ENCODE results near the gene DDX10.

The DDX10 gene

DNA sequence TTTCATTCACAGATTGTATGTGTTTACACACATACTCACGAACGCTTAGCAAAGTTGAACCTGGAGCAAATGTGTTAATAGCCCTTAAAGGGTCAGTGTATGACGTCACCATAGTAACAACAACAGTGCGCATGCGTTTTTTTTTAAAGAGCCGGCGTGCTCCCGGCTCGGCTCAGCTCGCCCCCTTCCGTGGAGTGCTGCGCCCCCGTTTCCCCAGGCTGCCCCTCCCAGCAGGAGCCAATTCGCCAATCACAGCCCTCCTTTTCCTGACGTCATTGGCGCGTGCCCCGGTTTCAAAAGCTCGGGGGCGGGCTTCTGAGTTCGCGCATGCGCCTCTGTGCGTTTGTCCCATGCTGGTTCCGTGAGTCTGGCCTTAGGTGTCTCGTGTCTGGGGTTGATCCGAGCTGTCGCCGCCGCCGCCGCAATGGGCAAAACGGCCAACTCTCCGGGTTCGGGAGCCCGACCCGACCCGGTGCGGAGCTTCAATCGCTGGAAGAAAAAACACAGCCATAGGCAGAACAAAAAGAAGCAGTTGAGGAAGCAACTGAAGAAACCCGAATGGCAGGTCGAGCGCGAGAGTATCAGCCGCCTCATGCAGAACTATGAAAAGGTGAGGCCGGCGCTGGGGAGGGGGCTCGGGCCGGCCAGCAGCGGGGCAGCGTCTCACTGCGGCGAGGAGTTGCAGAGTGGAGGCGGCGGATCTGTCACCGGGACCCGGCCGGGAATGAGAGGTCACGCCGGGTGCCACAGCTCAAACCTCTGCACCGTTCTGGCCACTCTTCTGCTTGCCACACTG lies at the start of gene DDX10:
DDX10 (plus strand) TSS at position 340 of the 796 bp plus-strand sequence; CDS start at position 425, 85 bp downstream.
- no peak for TF ChIP-seq CTCF (IDR thresholded peaks at IDR 0.05; ENCODE audit: borderline replicate concordance, insufficient read depth, low read depth, low read length)
- peak within 1 kb of the TSS; percentile 73 for H3K4me3 ChIP-seq (ENCODE audit: low read depth, low read length)

GRCh38 chr11:108616549-108616948 lies 48.3 kb upstream of the DDX10 start:
- no peak for TF ChIP-seq CTCF (IDR thresholded peaks at IDR 0.05; ENCODE audit: borderline replicate concordance, insufficient read depth, low read depth, low read length)
- H3K4me3 ChIP-seq (ENCODE audit: low read depth, low read length): no peak overlapping the region

GRCh38 chr11:108617055-108617454 lies 47.8 kb upstream of the DDX10 start:
- TF ChIP-seq CTCF (IDR thresholded peaks at IDR 0.05; ENCODE audit: borderline replicate concordance, insufficient read depth, low read depth, low read length): no peak
- no peak overlapping the region for H3K4me3 ChIP-seq (ENCODE audit: low read depth, low read length)

- no peak overlapping the region for H3K4me3 ChIP-seq (ENCODE audit: low read depth, low read length)
Observed at GRCh38 chr11:108618529-108618928, 46.3 kb upstream of the DDX10 start.

DNA sequence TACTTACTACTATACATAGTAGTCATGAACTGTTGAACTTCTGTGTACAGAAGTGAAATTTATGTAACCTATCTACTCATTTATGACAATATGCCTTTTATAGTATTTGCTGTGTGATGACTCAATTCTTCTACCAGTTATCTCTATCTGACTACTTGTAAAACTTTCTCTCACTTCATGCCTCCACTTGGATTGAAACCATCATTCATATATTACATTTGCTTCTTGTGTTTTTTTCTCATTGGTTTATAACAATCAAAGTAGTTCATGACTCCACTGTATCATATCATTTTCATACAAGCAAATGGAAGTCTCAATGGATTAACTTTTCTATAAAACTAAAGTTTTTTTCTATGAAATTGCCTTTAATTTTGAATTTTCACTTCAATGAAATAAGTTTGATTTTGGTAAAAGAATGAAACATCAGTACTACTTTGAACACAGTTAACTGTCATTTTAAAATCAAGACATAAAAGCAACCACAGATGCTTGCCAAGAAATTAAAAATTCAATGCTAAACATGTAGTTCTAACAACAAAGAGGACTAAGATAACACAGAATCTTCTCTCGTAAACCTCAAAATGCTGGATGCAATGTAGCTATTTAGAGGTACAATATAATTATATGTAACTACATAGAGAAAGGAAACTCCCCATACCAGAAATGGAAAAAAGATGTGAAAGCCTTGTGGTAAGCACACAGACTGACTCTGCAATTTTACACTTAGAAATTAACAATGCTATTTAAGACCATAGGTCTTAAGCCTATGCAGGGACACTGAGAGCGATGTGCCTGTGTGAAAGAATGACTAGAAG lies 43.7 kb upstream of the DDX10 start:
- no peak overlapping the region for H3K4me3 ChIP-seq (ENCODE audit: low read depth, low read length)
- no peak for TF ChIP-seq CTCF (IDR thresholded peaks at IDR 0.05; ENCODE audit: borderline replicate concordance, insufficient read depth, low read depth, low read length)

More at GRCh38 chr11:108618529-108618928, 46.3 kb upstream of the DDX10 start:
- TF ChIP-seq CTCF (IDR thresholded peaks at IDR 0.05; ENCODE audit: borderline replicate concordance, insufficient read depth, low read depth, low read length): no peak

DNA sequence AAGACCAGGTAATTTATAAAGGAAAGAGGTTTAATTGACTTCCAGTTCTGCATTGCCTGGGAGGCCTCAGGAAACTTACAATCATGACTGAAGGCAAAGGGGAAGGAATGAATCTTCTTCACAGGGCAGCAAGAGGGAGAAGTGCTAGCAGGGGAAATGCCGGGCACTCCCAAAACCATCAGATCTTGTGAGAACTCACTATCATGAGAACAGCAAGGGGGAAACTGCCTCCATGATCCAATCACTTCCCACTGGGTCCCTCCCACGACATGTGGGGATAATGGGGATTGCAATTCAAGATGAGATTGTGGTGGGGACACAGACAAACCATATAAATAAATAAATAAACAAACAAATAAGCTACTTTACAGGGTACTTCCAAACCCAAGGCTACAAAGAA lies 42.5 kb upstream of the DDX10 start:
- H3K4me3 ChIP-seq (ENCODE audit: low read depth, low read length): no peak overlapping the region
- no peak for TF ChIP-seq CTCF (IDR thresholded peaks at IDR 0.05; ENCODE audit: borderline replicate concordance, insufficient read depth, low read depth, low read length)
